GM18508 (cell line): ENCODE results near the gene ITGB1BP1.
A peak's percentile ranks its signal among the peaks of the same experiment; 100 is the strongest.

ENCODE experiments used
- ATAC-seq: cut with Tn5 transposase; IDR thresholded peaks from one replicate; pipeline ENCODE4 v1.9.1; 2021; ENCODE audit warnings: moderate number of reproducible peaks; ENCODE audit not compliant: insufficient read depth, unreplicated experiment

ITGB1BP1 gene

GRCh38 chr2:9423100-9423921, at the start of gene ITGB1BP1, which contains the start of gene CPSF3:
TSS of gene ITGB1BP1 (minus strand) at chr2:9423528. CDS start at chr2:9418697, 4,831 bp downstream.
TSS of gene CPSF3 (plus strand) at chr2:9423654. CDS start at chr2:9423774, 120 bp downstream.
- ATAC-seq = peak; percentile 63

- ATAC-seq = no peak
These were observed 49.2 kb upstream of the ITGB1BP1 start for GRCh38 chr2:9472511-9472910.

GRCh38 chr2:9471206-9471605, 47.9 kb upstream of the ITGB1BP1 start:
- no peak for ATAC-seq

GRCh38 chr2:9467687-9468086, 44.4 kb upstream of the ITGB1BP1 start:
- no peak for ATAC-seq

- ATAC-seq = no peak
These were observed 42.9 kb upstream of the ITGB1BP1 start for GRCh38 chr2:9466147-9466683.

- ATAC-seq = no peak
These were observed 41.8 kb upstream of the ITGB1BP1 start for GRCh38 chr2:9465170-9465569.

GRCh38 chr2:9463698-9464034, 40.3 kb upstream of the ITGB1BP1 start:
- ATAC-seq = no peak

GRCh38 chr2:9462886-9463697, 39.8 kb upstream of the ITGB1BP1 start:
- no peak for ATAC-seq

- ATAC-seq = no peak
These were observed 39.0 kb upstream of the ITGB1BP1 start for GRCh38 chr2:9462313-9462712.

- no peak for ATAC-seq
These were observed 37.8 kb upstream of the ITGB1BP1 start for GRCh38 chr2:9461079-9461478.

- ATAC-seq = no peak
These were observed 37.2 kb upstream of the ITGB1BP1 start for GRCh38 chr2:9460441-9461017.

GRCh38 chr2:9451231-9451630, 27.9 kb upstream of the ITGB1BP1 start:
- no peak for ATAC-seq

- no peak for ATAC-seq
These were observed 21.8 kb upstream of the ITGB1BP1 start for GRCh38 chr2:9445089-9445488.

GRCh38 chr2:9443526-9443925, 20.2 kb upstream of the ITGB1BP1 start:
- no peak for ATAC-seq

GRCh38 chr2:9441556-9441955, 18.2 kb upstream of the ITGB1BP1 start:
- ATAC-seq = no peak

- no peak for ATAC-seq
These were observed 16.9 kb upstream of the ITGB1BP1 start for GRCh38 chr2:9440058-9440727.

- no peak for ATAC-seq
These were observed 16.2 kb upstream of the ITGB1BP1 start for GRCh38 chr2:9439536-9439935.

- no peak for ATAC-seq
These were observed 11.2 kb upstream of the ITGB1BP1 start for GRCh38 chr2:9434489-9434888.

- no peak for ATAC-seq
These were observed 7.3 kb upstream of the ITGB1BP1 start for GRCh38 chr2:9430316-9431293.
